ENCODE data around the gene COPS7A.
A peak's percentile ranks its signal among the peaks of the same experiment; 100 is the strongest.

The COPS7A gene

GRCh38 chr12:6750506-6750905 lies 26.7 kb downstream of the COPS7A start:
- no peak for DNase-seq (ENCODE audit: low read depth in 2 of 2)

- no peak for DNase-seq (ENCODE audit: low read depth in 2 of 2)
Observed at GRCh38 chr12:6751767-6752166, 27.9 kb downstream of the COPS7A start.

GRCh38 chr12:6752167-6752920 lies 28.5 kb downstream of the COPS7A start:
- DNase-seq (ENCODE audit: low read depth in 2 of 2), result no peak

- peak; percentile 92 to 95 for DNase-seq (ENCODE audit: low read depth in 2 of 2)
Observed at GRCh38 chr12:6752921-6753771, 29.3 kb downstream of the COPS7A start, which contains the start of gene MLF2. Gene MLF2, minus strand, starts transcription at chr12:6753141. Its CDS starts 807 bp downstream, at chr12:6752334.

- DNase-seq (ENCODE audit: low read depth in 2 of 2), result no peak
Observed at GRCh38 chr12:6753772-6754356, 30.0 kb downstream of the COPS7A start.

GRCh38 chr12:6754411-6754810 lies 30.6 kb downstream of the COPS7A start:
- no peak for DNase-seq (ENCODE audit: low read depth in 2 of 2)

- no peak for DNase-seq (ENCODE audit: low read depth in 2 of 2)
Observed at GRCh38 chr12:6757028-6757690, 33.3 kb downstream of the COPS7A start.

GRCh38 chr12:6758506-6759095 lies 34.8 kb downstream of the COPS7A start:
- DNase-seq (ENCODE audit: low read depth in 2 of 2), result no peak

- no peak for DNase-seq (ENCODE audit: low read depth in 2 of 2)
Observed at GRCh38 chr12:6759741-6760140, 35.9 kb downstream of the COPS7A start.

- DNase-seq (ENCODE audit: low read depth in 2 of 2), result no peak
Observed at GRCh38 chr12:6763380-6763779, 39.5 kb downstream of the COPS7A start.

GRCh38 chr12:6764011-6764828 lies 40.4 kb downstream of the COPS7A start:
- DNase-seq (ENCODE audit: low read depth in 2 of 2), result no peak

GRCh38 chr12:6765048-6765633 lies 41.3 kb downstream of the COPS7A start:
- DNase-seq (ENCODE audit: low read depth in 2 of 2), result no peak

- DNase-seq (ENCODE audit: low read depth in 2 of 2), result no peak
Observed at GRCh38 chr12:6765634-6766581, 42.1 kb downstream of the COPS7A start, which contains the start of gene PTMS. Gene PTMS, plus strand, starts transcription at chr12:6766363. Its CDS starts 343 bp downstream, at chr12:6766706.

- DNase-seq (ENCODE audit: low read depth in 2 of 2), result no peak
Observed at GRCh38 chr12:6766651-6767349, 43.0 kb downstream of the COPS7A start.

- DNase-seq (ENCODE audit: low read depth in 2 of 2), result no peak
Observed at GRCh38 chr12:6767353-6768319, 43.8 kb downstream of the COPS7A start.

- DNase-seq (ENCODE audit: low read depth in 2 of 2), result no peak
Observed at GRCh38 chr12:6768437-6768914, 44.6 kb downstream of the COPS7A start.

GRCh38 chr12:6768990-6769389 lies 45.1 kb downstream of the COPS7A start:
- no peak for DNase-seq (ENCODE audit: low read depth in 2 of 2)

Data from stimulated activated CD8-positive, alpha-beta memory T cell treated with anti-CD3 and anti-CD28 coated beads, Interleukin-7, amount 100 ng/mL, for 1 hour (primary cell).